K562 (cell line): ENCODE results near the gene RHEBL1. TPM values are rescaled to one million over a fixed set of nuclear protein-coding genes. Genes with fewer than 3 reads are reported as not detected.

Experiments
- ATAC-seq: fragments of 200-7000 bp; cut with Tn5 transposase; 3 replicates; pipeline ENCODE4 v1.9.1; 2020; ENCODE audit warnings: moderate library complexity
- BruUV-seq: library from RNA; stranded (reverse); fragments of 400-500 nt; replicated peaks from 2 replicates; lab custom pipeline; 2021; lab: Mats Ljungman, UMichigan
- CTCF ChIA-PET: fragments of 300-600 bp; formaldehyde crosslinking; extraction: SDS; loops from one replicate; lab custom pipeline; 2021; ENCODE audit warnings: low intra/inter-chr PET ratio; lab: Yijun Ruan, JAX
- POLR2A ChIA-PET: fragments of 300-600, 350-650 bp; sonication (Branson Sonifier 250); formaldehyde crosslinking; extraction: SDS; loops from one replicate; lab custom pipeline; 2021; ENCODE audit warnings: antibody characterized with exemption, inconsistent platforms; lab: Yijun Ruan, JAX
- DNase-seq, 4 experiments: peaks; one replicate each; pipeline versions ENCODE4 v3.0.0 to v3.0.0-alpha.2; 2011 to 2018; ENCODE audit warnings: low spot score in 3 of 4, mixed read lengths in 3 of 4; ENCODE audit errors: extremely low read depth in 1 of 4
- FAIRE-seq: peaks from 2 replicates; lab custom pipeline; 2011; peaks lifted over from hg19 to GRCh38; lab: Jason Lieb, UNC
- H2AFZ ChIP-seq: 2 replicates; pipeline ENCODE4 v1.6.0; 2011; ENCODE audit warnings: low read depth, low read length, control low read depth, inconsistent platforms
- H3K27ac ChIP-seq: fragments of 200-600 bp; 3 replicates; pipeline ENCODE4 v1.8.0; 2011; ENCODE audit warnings: low read depth, mild to moderate bottlenecking, control low read depth, inconsistent platforms, low read length, moderate library complexity, mixed read lengths; ENCODE audit errors: extremely low read depth
- H3K27me3 ChIP-seq, 2 experiments: fragments of 300-600 bp in 1 of 2; 2 replicates in 1 of 2; 3 replicates in 1 of 2; pipeline versions ENCODE4 v1.6.0 to v1.8.0; 2011; ENCODE audit warnings: inconsistent platforms in 2 of 2, low read length in 2 of 2, mild to moderate bottlenecking in 1 of 2, mixed read lengths in 1 of 2, moderate library complexity in 1 of 2; ENCODE audit not compliant: control insufficient read depth in 2 of 2, insufficient read depth in 2 of 2
- H3K36me3 ChIP-seq: fragments of 300-600 bp; 3 replicates; pipeline ENCODE4 v1.8.0; 2011; ENCODE audit warnings: mild to moderate bottlenecking, low read length, inconsistent platforms; ENCODE audit not compliant: control insufficient read depth, insufficient read depth
- H3K4me1 ChIP-seq, 2 experiments: fragments of 200-600 bp in 1 of 2; replicated peaks in 1 of 2; 2 replicates in 1 of 2; 3 replicates in 1 of 2; pipeline versions ENCODE4 v1.5.1 to v1.8.0; 2011; ENCODE audit warnings: inconsistent platforms in 2 of 2, low read length in 2 of 2, mild to moderate bottlenecking in 1 of 2, mixed read lengths in 1 of 2, moderate library complexity in 1 of 2; ENCODE audit not compliant: control insufficient read depth in 2 of 2, insufficient read depth in 2 of 2
- H3K4me2 ChIP-seq: 2 replicates; pipeline ENCODE4 v1.6.1; 2011; ENCODE audit warnings: low read length, control low read depth, inconsistent platforms, mixed read lengths; ENCODE audit not compliant: insufficient read depth
- H3K4me3 ChIP-seq: fragments of 200-600 bp; sonication (generic), shearing (Covaris generic); 2 replicates; pipeline ENCODE4 v1.5.1; 2016; ENCODE audit warnings: control low read depth, inconsistent platforms
- H3K79me2 ChIP-seq: fragments of 200-600 bp; 3 replicates; pipeline ENCODE4 v1.8.0; 2011; ENCODE audit warnings: low read length, inconsistent platforms; ENCODE audit not compliant: control insufficient read depth, insufficient read depth
- H3K9ac ChIP-seq, 2 experiments: 2 replicates each; pipeline versions ENCODE4 v1.6.0 to v1.6.1; 2011; ENCODE audit warnings: low read depth in 2 of 2, low read length in 2 of 2, control low read depth in 1 of 2, inconsistent platforms in 1 of 2, mild to moderate bottlenecking in 1 of 2, mixed read lengths in 1 of 2; ENCODE audit not compliant: insufficient read depth in 1 of 2
- H3K9me1 ChIP-seq: one replicate; pipeline ENCODE4 v1.6.0; 2011; ENCODE audit warnings: inconsistent platforms, mild to moderate bottlenecking, low read length, moderate library complexity; ENCODE audit not compliant: control insufficient read depth, insufficient read depth
- H3K9me3 ChIP-seq: replicated peaks from 2 replicates; pipeline ENCODE4 v1.5.1; 2011; ENCODE audit warnings: low read depth, low read length, inconsistent platforms; ENCODE audit not compliant: control insufficient read depth, insufficient read depth
- H4K20me1 ChIP-seq: replicated peaks from 2 replicates; pipeline ENCODE4 v1.6.1; 2011; ENCODE audit warnings: low read length, inconsistent platforms, mixed read lengths; ENCODE audit not compliant: control insufficient read depth, insufficient read depth
- FOSL1 ChIP-seq: fragments of 200-800 bp; sonication (Bioruptor generic); conservative IDR thresholded peaks from 2 replicates; pipeline ENCODE4 v1.6.1; 2016; ENCODE audit warnings: missing genetic modification characterization, missing compliant biosample characterization
- JUND ChIP-seq, 2 experiments: IDR thresholded peaks; 2 replicates in 1 of 2; 3 replicates in 1 of 2; pipeline ENCODE4 v1.6.1; 2011; ENCODE audit warnings: borderline replicate concordance in 2 of 2, low read depth in 2 of 2, low read length in 2 of 2, improper control_type of control experiment in 1 of 2, missing biosample characterization in 1 of 2, missing genetic modification characterization in 1 of 2, missing genetic modification reagents in 1 of 2
- KAT8 ChIP-seq: fragments of 450-650 bp; IDR thresholded peaks from 2 replicates; pipeline ENCODE4 v1.6.1; 2016; ENCODE audit warnings: low read depth, mild to moderate bottlenecking
- MXI1 ChIP-seq: IDR thresholded peaks from 2 replicates; pipeline ENCODE4 v1.6.1; 2011; ENCODE audit warnings: low read depth, mild to moderate bottlenecking, improper control_type of control experiment, low read length
- MYNN ChIP-seq, 2 experiments: sonication (generic); formaldehyde crosslinking in 1 of 2; IDR thresholded peaks; 2 replicates each; pipeline versions ENCODE4 v1.5.0 to v1.6.1; 2016 to 2020; ENCODE audit warnings: antibody characterized with exemption in 1 of 2, missing genetic modification reagents in 1 of 2
- POLR2A ChIP-seq: fragments of 450-650 bp; conservative IDR thresholded peaks from 2 replicates; pipeline ENCODE4 v1.6.1; 2016
- POLR2G ChIP-seq: fragments of 200-400 bp; formaldehyde crosslinking; IDR thresholded peaks from 2 replicates; pipeline ENCODE4 v1.6.1; 2017; ENCODE audit warnings: low read depth, mild to moderate bottlenecking, antibody characterized with exemption, low read length, moderate library complexity
- RBFOX2 ChIP-seq: fragments of 200-400 bp; formaldehyde crosslinking; IDR thresholded peaks from 2 replicates; pipeline ENCODE4 v1.6.1; 2017; ENCODE audit warnings: low read depth, mild to moderate bottlenecking, low read length, moderate library complexity
- SUPT5H ChIP-seq: fragments of 450-650 bp; IDR thresholded peaks from 2 replicates; pipeline ENCODE4 v1.6.1; 2016
- ZNF764 ChIP-seq: fragments of 250-450 bp; sonication (Bioruptor Pico); IDR thresholded peaks from 2 replicates; pipeline ENCODE4 v1.4.0; 2020; ENCODE audit warnings: low read depth, mild to moderate bottlenecking, moderate library complexity
- WGBS: fragments of 100-300 bp; shearing (Covaris generic); methylation state at CpG from one replicate; pipeline ENCODE4 v1.1.6; 2016; ENCODE audit warnings: low coverage, mixed read lengths; ENCODE audit not compliant: insufficient coverage; ENCODE audit errors: missing lambda C conversion rate; 5-methylcytosine and 5-hydroxymethylcytosine counted together
- in situ Hi-C: fragments of 300-500 bp; cut with MboI; formaldehyde crosslinking; loops from 4 replicates; pipeline ENCODE4 v1.15.0; 2018; ENCODE audit warnings: inconsistent platforms, mixed read lengths
- intact Hi-C: fragments of 100-400 bp; cut with micrococcal nuclease; formaldehyde crosslinking; loops from 2 replicates; pipeline ENCODE4 v1.14.2; 2022
- polyA plus RNA-seq, 8 experiments: library from polyadenylated mRNA; depleted of rRNA in 4 of 8; stranded (reverse) in 5 of 8; unstranded in 3 of 8; fragments of >200 nt; fragmentation: Nextera tagmentation in 2 of 8; fragmentation: Illumina TruSeq in 1 of 8; extraction: Ambion mirVana in 2 of 8; extraction: Trizol in 1 of 8; gene quantifications; 2 replicates each; pipeline versions ENCODE4 v1.2.1 to v1.2.3, GENCODE V29; 2011 to 2014; ENCODE audit warnings: inconsistent platforms in 1 of 8, missing spikeins in 1 of 8
- total RNA-seq, 7 experiments: library from RNA; depleted of rRNA in 6 of 7; stranded (reverse); fragments of >200 nt in 6 of 7; fragmentation: Illumina TruSeq in 2 of 7; extraction: Trizol in 2 of 7; gene quantifications; 2 replicates each; pipeline versions ENCODE4 v1.2.1 to v1.2.3, GENCODE V29; 2011 to 2021; ENCODE audit warnings: low replicate concordance in 1 of 7
- TF ChIP-seq, protein P1 (sequence below): fragments of 450-650 bp; conservative IDR thresholded peaks from 2 replicates; pipeline ENCODE4 v1.6.1; 2016; ENCODE audit warnings: missing genetic modification characterization, low read depth, mild to moderate bottlenecking, missing compliant biosample characterization, moderate library complexity
- TF ChIP-seq, protein P2 (sequence below), 2 experiments: fragments of 450-650 bp in 1 of 2; sonication (generic) in 1 of 2; formaldehyde crosslinking in 1 of 2; IDR thresholded peaks in 1 of 2; conservative IDR thresholded peaks in 1 of 2; 2 replicates each; pipeline versions ENCODE4 v1.6.1 to v1.8.1; 2016 to 2023; ENCODE audit warnings: mild to moderate bottlenecking in 2 of 2, moderate library complexity in 2 of 2, inconsistent platforms in 1 of 2, missing genetic modification reagents in 1 of 2

RHEBL1 gene
- total and polyA plus RNA-seq, 9 of the 15 experiments (the other 6 are each of a cell fraction or from before 2014, with no cell fraction given), result 4.3 to 36.1 (median 8.2) TPM

DNA sequence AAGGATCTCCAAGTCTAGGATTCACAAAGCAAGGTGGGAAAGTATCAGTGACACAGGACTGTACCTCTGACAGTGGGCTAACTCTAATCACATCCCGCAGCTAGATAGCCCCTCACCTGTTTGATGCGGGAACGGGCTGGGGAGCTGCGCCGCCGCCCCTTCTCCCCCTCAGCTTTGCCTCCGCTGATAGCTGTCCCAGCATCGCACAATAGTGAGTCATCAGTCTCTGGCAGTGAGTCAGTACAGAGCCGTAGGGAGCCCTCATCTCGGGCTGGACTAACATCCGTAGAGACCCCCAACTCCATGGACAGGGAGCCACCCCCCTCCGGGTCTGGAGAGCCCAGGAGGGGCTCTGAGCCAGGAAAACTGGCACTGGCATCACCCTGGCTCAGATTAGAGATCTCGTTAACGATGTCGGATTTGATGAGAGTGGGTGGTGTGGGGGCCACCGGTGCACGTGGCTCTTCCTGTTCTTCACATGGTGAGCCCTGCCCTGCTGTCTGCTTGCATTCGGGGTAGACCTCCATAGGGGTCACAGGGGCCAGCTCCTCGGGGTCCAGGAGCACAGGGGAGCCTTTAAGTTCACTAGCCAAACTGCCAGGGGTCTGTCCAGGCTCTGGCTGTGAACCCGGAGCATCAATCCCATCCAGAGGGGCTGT lies 20.1 kb downstream of the RHEBL1 start:
- 74% methylated on average over 16 of the region's 20 CpGs for WGBS
- ChIA-PET CTCF (no interaction called here), POLR2A (interaction anchor here (1.0 to 4.1 kb wide), 4 partner anchors 7 to 20 kb away, joined by 3 to 21 read pairs (median 4); no protein-coding TSS in a partner anchor)
- Histone ChIP-seq H2AFZ (no peak overlapping the region), H3K4me1 (0 out of 5 replicates have a peak, but pooled peaks cover 0 to 4% of the 10 kb centered on the region in 2 experiments), H3K4me2 (no peak overlapping the region), H3K9me1 (no peaks in the 10 kb centered on the region), H3K79me2 (peaks cover 16% of the 10 kb centered on the region), H3K27me3 (no peaks in the 10 kb centered on the region), H3K9ac (no peak overlapping the region)
- FAIRE-seq (no peak), ATAC-seq (no peak; the same call in 2 of the 3 replicates)
- intact Hi-C loops, result no loop called here
- BruUV-seq, result no TSS peak
- TF ChIP-seq, protein P1, sequence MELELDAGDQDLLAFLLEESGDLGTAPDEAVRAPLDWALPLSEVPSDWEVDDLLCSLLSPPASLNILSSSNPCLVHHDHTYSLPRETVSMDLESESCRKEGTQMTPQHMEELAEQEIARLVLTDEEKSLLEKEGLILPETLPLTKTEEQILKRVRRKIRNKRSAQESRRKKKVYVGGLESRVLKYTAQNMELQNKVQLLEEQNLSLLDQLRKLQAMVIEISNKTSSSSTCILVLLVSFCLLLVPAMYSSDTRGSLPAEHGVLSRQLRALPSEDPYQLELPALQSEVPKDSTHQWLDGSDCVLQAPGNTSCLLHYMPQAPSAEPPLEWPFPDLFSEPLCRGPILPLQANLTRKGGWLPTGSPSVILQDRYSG (tag), result no peak
- TF ChIP-seq JUND (IDR thresholded peaks at IDR 0.05; ENCODE audit: borderline replicate concordance, low read depth, low read length), result peak; percentile 36; the same call in 1 of the 2 replicates
- no peak for TF ChIP-seq JUND (tag; IDR thresholded peaks at IDR 0.05; ENCODE audit: borderline replicate concordance, low read depth, low read length)
- no peak for TF ChIP-seq MXI1
- TF ChIP-seq, protein P2, sequence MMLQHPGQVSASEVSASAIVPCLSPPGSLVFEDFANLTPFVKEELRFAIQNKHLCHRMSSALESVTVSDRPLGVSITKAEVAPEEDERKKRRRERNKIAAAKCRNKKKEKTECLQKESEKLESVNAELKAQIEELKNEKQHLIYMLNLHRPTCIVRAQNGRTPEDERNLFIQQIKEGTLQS (IDR thresholded peaks at IDR 0.05), result peak; percentile 63
- TF ChIP-seq, protein P2 (CRISPR knock-in tag; conservative IDR thresholded peaks at IDR 0.05), result no peak
- TF ChIP-seq RBFOX2, result 0 out of 2 replicates have a peak, but pooled peaks have one; percentile 31
- 0 out of 2 replicates have a peak, but pooled peaks have one; percentile 42 for TF ChIP-seq SUPT5H
- TF ChIP-seq ZNF764 (CRISPR knock-in tag), result no peak
- TF ChIP-seq MYNN (IDR thresholded peaks at IDR 0.05), result no peak
- no peak for TF ChIP-seq MYNN (CRISPR knock-in tag; IDR thresholded peaks at IDR 0.05)
- TF ChIP-seq POLR2G, result peak; percentile 22; the same call in 1 of the 2 replicates
- no peak for TF ChIP-seq KAT8
- TF ChIP-seq POLR2A, result peak; percentile 36; the same call in 1 of the 2 replicates
- TF ChIP-seq FOSL1 (tag), result peak; percentile 84
- TF ChIP-seq, all 486 proteins: peak for 7
- Histone ChIP-seq H3K9me3 (no peaks in the 10 kb centered on the region), H3K4me3 (no peak overlapping the region), H3K36me3 (peaks cover 99% of the 10 kb centered on the region), H4K20me1 (peaks cover 8% of the 10 kb centered on the region), H3K27ac (no peak overlapping the region)
- DNase-seq, result no peak
- in situ Hi-C loops, result no loop called here
